ENCODE measurements around the gene SYNDIG1.

DNA sequence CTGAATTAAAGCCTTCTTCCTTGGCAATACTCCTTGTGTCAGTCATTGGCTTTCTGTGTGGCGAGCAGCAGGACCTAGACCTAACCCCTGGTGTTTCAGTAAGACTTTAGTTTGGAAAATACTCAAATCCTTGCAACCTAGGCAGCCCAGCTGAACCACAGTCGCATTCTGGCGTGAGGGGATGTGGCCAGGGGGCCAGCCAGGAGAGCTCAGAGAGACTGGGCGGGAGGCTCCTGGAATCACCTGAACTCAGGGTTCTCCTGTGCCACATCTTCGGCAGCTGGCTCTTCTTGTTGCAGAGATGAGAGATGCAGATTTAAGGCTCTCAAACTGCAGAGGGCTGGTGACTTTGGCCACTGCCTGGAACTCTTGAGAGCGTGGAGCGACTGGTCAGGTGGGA, 102.7 kb downstream of the SYNDIG1 start:
- TF ChIP-seq, protein P1, sequence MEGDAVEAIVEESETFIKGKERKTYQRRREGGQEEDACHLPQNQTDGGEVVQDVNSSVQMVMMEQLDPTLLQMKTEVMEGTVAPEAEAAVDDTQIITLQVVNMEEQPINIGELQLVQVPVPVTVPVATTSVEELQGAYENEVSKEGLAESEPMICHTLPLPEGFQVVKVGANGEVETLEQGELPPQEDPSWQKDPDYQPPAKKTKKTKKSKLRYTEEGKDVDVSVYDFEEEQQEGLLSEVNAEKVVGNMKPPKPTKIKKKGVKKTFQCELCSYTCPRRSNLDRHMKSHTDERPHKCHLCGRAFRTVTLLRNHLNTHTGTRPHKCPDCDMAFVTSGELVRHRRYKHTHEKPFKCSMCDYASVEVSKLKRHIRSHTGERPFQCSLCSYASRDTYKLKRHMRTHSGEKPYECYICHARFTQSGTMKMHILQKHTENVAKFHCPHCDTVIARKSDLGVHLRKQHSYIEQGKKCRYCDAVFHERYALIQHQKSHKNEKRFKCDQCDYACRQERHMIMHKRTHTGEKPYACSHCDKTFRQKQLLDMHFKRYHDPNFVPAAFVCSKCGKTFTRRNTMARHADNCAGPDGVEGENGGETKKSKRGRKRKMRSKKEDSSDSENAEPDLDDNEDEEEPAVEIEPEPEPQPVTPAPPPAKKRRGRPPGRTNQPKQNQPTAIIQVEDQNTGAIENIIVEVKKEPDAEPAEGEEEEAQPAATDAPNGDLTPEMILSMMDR (IDR thresholded peaks at IDR 0.05): no peak
- TF ChIP-seq POLR2A (IDR thresholded peaks at IDR 0.05) (no peak), EP300 (IDR thresholded peaks at IDR 0.05) (no peak)

Measured in tibial nerve (tissue), 4 donors.